Measurements from ENCODE around the gene OR2J2. TPM values are rescaled to one million over a fixed set of nuclear protein-coding genes. Genes with fewer than 3 reads are reported as not detected.

OR2J2 gene
- total RNA-seq = not detected

GRCh38 chr6:29170607-29171006, at the start of gene OR2J2:
TSS of gene OR2J2 (plus strand) at chr6:29170907. CDS start at chr6:29173636, 2,729 bp downstream.

Other genes with a start within 250 kb of the OR2J2 start
- gene TRIM27, start 246.9 kb upstream of the OR2J2 start, total RNA-seq = 10 to 100 TPM; 65.2 to 67.5 TPM
- gene ZNF311, start 165.6 kb upstream of the OR2J2 start, total RNA-seq = under 1 TPM; 0.31 to 0.50 TPM
- not detected for gene OR2W1, start 125.7 kb upstream of the OR2J2 start, total RNA-seq
- not detected for gene OR2B3, start 83.6 kb upstream of the OR2J2 start, total RNA-seq
- gene OR2J1, start 71.4 kb upstream of the OR2J2 start, total RNA-seq = not detected
- not detected for gene OR2J3, start 62.8 kb upstream of the OR2J2 start, total RNA-seq
- not detected for gene OR14J1, start 130.8 kb downstream of the OR2J2 start, total RNA-seq
- not detected for gene OR5V1, start 198.0 kb downstream of the OR2J2 start, total RNA-seq
- not detected for gene OR12D3, start 204.4 kb downstream of the OR2J2 start, total RNA-seq
- not detected for gene OR12D2, start 224.7 kb downstream of the OR2J2 start, total RNA-seq
- not detected for gene OR12D1, start 244.0 kb downstream of the OR2J2 start, total RNA-seq